MCF 10A (cell line): ENCODE results near the gene PPP2R2C. TPM values are rescaled to one million over a fixed set of nuclear protein-coding genes. Genes with fewer than 3 reads are reported as not detected.

ENCODE experiments used
- BruUV-seq: library from RNA; stranded (reverse); fragments of 400-500 nt; replicated peaks from 2 replicates; lab custom pipeline; 2021; lab: Mats Ljungman, UMichigan
- CTCF ChIA-PET: fragments of 300-600 bp; sonication (Branson Sonifier 250); formaldehyde crosslinking; extraction: SDS; loops from one replicate; lab custom pipeline; 2021; ENCODE audit warnings: antibody characterized with exemption, inconsistent platforms; lab: Yijun Ruan, JAX
- POLR2A ChIA-PET: fragments of 300-600, 350-650 bp; sonication (Branson Sonifier 250); formaldehyde crosslinking; extraction: SDS; loops from one replicate; lab custom pipeline; 2020; ENCODE audit warnings: antibody characterized with exemption, inconsistent platforms; lab: Yijun Ruan, JAX
- DNase-seq: peaks from one replicate; pipeline ENCODE4 v3.0.0-alpha.2; 2018; ENCODE audit not compliant: unreplicated experiment
- H3K27ac Mint-ChIP-seq: one replicate; pipeline ENCODE4 v1.8.0; 2022; ENCODE audit warnings: mild to moderate bottlenecking, low read depth, mixed read lengths; ENCODE audit not compliant: unreplicated experiment
- H3K27me3 Mint-ChIP-seq: one replicate; pipeline ENCODE4 v1.8.0; 2022; ENCODE audit warnings: mixed read lengths; ENCODE audit not compliant: insufficient read depth, unreplicated experiment
- H3K36me3 Mint-ChIP-seq: one replicate; pipeline ENCODE4 v1.8.0; 2022; ENCODE audit warnings: mild to moderate bottlenecking, moderate library complexity, mixed read lengths; ENCODE audit not compliant: insufficient read depth, unreplicated experiment
- H3K4me1 Mint-ChIP-seq: one replicate; pipeline ENCODE4 v1.8.0; 2022; ENCODE audit warnings: mixed read lengths; ENCODE audit not compliant: insufficient read depth, unreplicated experiment
- H3K4me3 Mint-ChIP-seq: one replicate; pipeline ENCODE4 v1.8.0; 2022; ENCODE audit warnings: mild to moderate bottlenecking, moderate library complexity, mixed read lengths; ENCODE audit not compliant: unreplicated experiment
- H3K9me3 Mint-ChIP-seq: one replicate; pipeline ENCODE4 v1.8.0; 2022; ENCODE audit warnings: mixed read lengths; ENCODE audit not compliant: unreplicated experiment
- CTCF ChIP-seq: fragments of 200-600 bp; IDR thresholded peaks from one replicate; pipeline ENCODE4 v1.8.0; 2022; ENCODE audit warnings: antibody characterized with exemption, mild to moderate bottlenecking; ENCODE audit not compliant: unreplicated experiment
- intact Hi-C: fragments of 100-400 bp; cut with micrococcal nuclease; formaldehyde crosslinking; loops from 2 replicates; pipeline ENCODE4 v1.14.1; 2022
- total RNA-seq: library from RNA; stranded (reverse); gene quantifications from 2 replicates; pipeline ENCODE4 v1.2.3, GENCODE V29; 2022

PPP2R2C gene
- total RNA-seq, 1 experiment from 2014 or later, result 3.6 TPM

GRCh38 chr4:6443035-6444023 lies 29.1 kb downstream of the PPP2R2C start:
- no TSS peak for BruUV-seq

GRCh38 chr4:6442555-6442954 lies 29.9 kb downstream of the PPP2R2C start:
- BruUV-seq, result no TSS peak
- Mint-ChIP-seq H3K36me3 (no peaks in the 10 kb centered on the region), H3K27me3 (no peaks in the 10 kb centered on the region), H3K4me3 (no peak overlapping the region), H3K4me1 (no peaks in the 10 kb centered on the region), H3K9me3 (no peaks in the 10 kb centered on the region), H3K27ac (no peak overlapping the region)
- intact Hi-C loops, result no loop called here
- DNase-seq, result no peak
- TF ChIP-seq CTCF, result no peak
- ChIA-PET CTCF (no interaction called here), POLR2A (no interaction called here)

More at GRCh38 chr4:6443035-6444023, 29.1 kb downstream of the PPP2R2C start:
- TF ChIP-seq CTCF, result no peak
- DNase-seq, result peak; percentile 6
- Mint-ChIP-seq H3K9me3 (no peaks in the 10 kb centered on the region), H3K27me3 (no peaks in the 10 kb centered on the region), H3K27ac (no peak overlapping the region), H3K4me1 (no peaks in the 10 kb centered on the region), H3K36me3 (no peaks in the 10 kb centered on the region), H3K4me3 (no peak overlapping the region)
- POLR2A ChIA-PET, result no interaction called here
- intact Hi-C loops, result no loop called here
- CTCF ChIA-PET, result no interaction called here

- no TSS peak for BruUV-seq
- ChIA-PET POLR2A (no interaction called here), CTCF (no interaction called here)
- no peaks in the 10 kb centered on the region for H3K27me3 Mint-ChIP-seq
- intact Hi-C loops, result no loop called here
- H3K9me3 Mint-ChIP-seq, result no peaks in the 10 kb centered on the region
- no peaks in the 10 kb centered on the region for H3K36me3 Mint-ChIP-seq
- no peak for DNase-seq
- no peaks in the 10 kb centered on the region for H3K4me1 Mint-ChIP-seq
- TF ChIP-seq CTCF, result no peak
- H3K4me3 Mint-ChIP-seq, result no peak overlapping the region
- no peak overlapping the region for H3K27ac Mint-ChIP-seq
Observed at GRCh38 chr4:6441758-6442157, 30.7 kb downstream of the PPP2R2C start.

GRCh38 chr4:6441202-6441582 lies 31.2 kb downstream of the PPP2R2C start:
- TF ChIP-seq CTCF, result no peak
- CTCF ChIA-PET, result no interaction called here
- Mint-ChIP-seq H3K36me3 (no peaks in the 10 kb centered on the region), H3K27ac (no peak overlapping the region), H3K4me1 (no peaks in the 10 kb centered on the region), H3K27me3 (no peaks in the 10 kb centered on the region), H3K4me3 (no peak overlapping the region), H3K9me3 (no peaks in the 10 kb centered on the region)
- POLR2A ChIA-PET, result no interaction called here
- BruUV-seq, result no TSS peak
- no peak for DNase-seq
- intact Hi-C loops, result no loop called here
